GM21576 (cell line): Measurements from ENCODE around the gene TMEM25.
"Not testable (repeated sequence)": the region's sequence is repeated elsewhere in the genome, so short reads cannot be mapped to it uniquely, and the experiment has no call there.

Source experiments
- ATAC-seq: cut with Tn5 transposase; IDR thresholded peaks from one replicate; pipeline ENCODE4 v1.9.1; 2021; ENCODE audit warnings: mild to moderate bottlenecking, moderate library complexity; ENCODE audit not compliant: unreplicated experiment

TMEM25 gene

DNA sequence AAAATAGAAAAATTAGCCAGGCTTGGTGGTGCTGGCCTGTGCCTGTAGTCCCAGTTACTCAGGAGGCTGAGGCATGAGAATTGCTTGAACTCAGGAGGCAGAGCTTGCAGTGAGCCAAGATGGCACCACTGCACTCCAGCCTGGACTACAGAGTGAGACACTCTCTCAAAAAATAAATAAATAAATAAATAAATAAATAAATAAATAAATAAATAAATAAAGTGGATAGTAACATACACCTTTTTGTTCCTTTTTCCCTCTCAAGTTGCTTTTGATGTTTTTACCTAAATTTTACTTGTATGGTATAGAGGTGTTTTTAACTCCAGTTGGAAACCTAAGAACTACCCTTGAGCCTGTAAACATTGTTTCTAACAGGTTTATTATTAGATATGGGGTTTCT lies 47.0 kb downstream of the TMEM25 start:
- not testable (repeated sequence) for ATAC-seq

DNA sequence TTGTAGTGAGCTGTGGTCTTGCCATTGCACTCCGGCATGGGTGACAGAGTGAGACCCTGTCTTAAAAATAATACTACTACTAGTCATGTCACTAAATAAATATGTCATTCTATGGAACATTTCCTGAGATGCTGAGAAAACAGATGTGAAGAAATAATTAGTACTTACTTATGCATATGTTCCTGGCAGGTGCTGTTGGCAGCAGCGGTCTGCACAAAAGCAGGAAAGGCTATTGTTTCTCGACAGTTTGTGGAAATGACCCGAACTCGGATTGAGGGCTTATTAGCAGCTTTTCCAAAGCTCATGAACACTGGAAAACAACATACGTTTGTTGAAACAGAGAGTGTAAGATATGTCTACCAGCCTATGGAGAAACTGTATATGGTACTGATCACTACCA lies 50.1 kb downstream of the TMEM25 start:
- no peak for ATAC-seq
